H9 (cell line): ENCODE data around the gene NCBP2L. TPM values are rescaled to one million over a fixed set of nuclear protein-coding genes. Genes with fewer than 3 reads are reported as not detected.

ENCODE experiments used
- DNase-seq: peaks from one replicate; pipeline ENCODE4 v3.0.0-alpha.2; 2017
- H2AFZ ChIP-seq: one replicate; pipeline ENCODE4 v1.6.1; 2013; ENCODE audit warnings: mild to moderate bottlenecking, low read length, control low read depth, moderate library complexity
- H2AK5ac ChIP-seq: 2 replicates; pipeline ENCODE4 v1.6.1; 2013; ENCODE audit warnings: low read length, control low read depth, mixed read lengths; ENCODE audit not compliant: insufficient read length
- H2BK120ac ChIP-seq: one replicate; pipeline ENCODE4 v1.6.1; 2013; ENCODE audit warnings: low read depth, mild to moderate bottlenecking, low read length, control low read depth, inconsistent platforms; ENCODE audit not compliant: poor library complexity, severe bottlenecking
- H2BK12ac ChIP-seq: 2 replicates; pipeline ENCODE4 v1.6.1; 2013; ENCODE audit warnings: low read length, control low read depth, mixed read lengths, low read depth; ENCODE audit not compliant: insufficient read length
- H2BK15ac ChIP-seq: 2 replicates; pipeline ENCODE4 v1.6.1; 2013; ENCODE audit warnings: low read depth, low read length, control low read depth
- H2BK20ac ChIP-seq: one replicate; pipeline ENCODE4 v1.6.1; 2013; ENCODE audit warnings: low read depth, mild to moderate bottlenecking, low read length, control low read depth, inconsistent platforms; ENCODE audit not compliant: poor library complexity, severe bottlenecking
- H2BK5ac ChIP-seq: 2 replicates; pipeline ENCODE4 v1.6.1; 2013; ENCODE audit warnings: low read length, control low read depth, mixed read lengths; ENCODE audit not compliant: insufficient read length
- H3K14ac ChIP-seq: 2 replicates; pipeline ENCODE4 v1.6.1; 2013; ENCODE audit warnings: low read length, control low read depth; ENCODE audit not compliant: insufficient read depth
- H3K18ac ChIP-seq: 2 replicates; pipeline ENCODE4 v1.6.1; 2013; ENCODE audit warnings: low read depth, mild to moderate bottlenecking, mixed read lengths, low read length, control low read depth; ENCODE audit not compliant: insufficient read length
- H3K23ac ChIP-seq: 2 replicates; pipeline ENCODE4 v1.6.1; 2013; ENCODE audit warnings: low read length, control low read depth, mixed read lengths, low read depth; ENCODE audit not compliant: insufficient read length
- H3K23me2 ChIP-seq: 2 replicates; pipeline ENCODE4 v1.6.1; 2013; ENCODE audit warnings: low read depth, mild to moderate bottlenecking, mixed read lengths, low read length, control low read depth; ENCODE audit not compliant: insufficient read length, poor library complexity, severe bottlenecking
- H3K27ac ChIP-seq: 2 replicates; pipeline ENCODE4 v1.5.1; 2013; ENCODE audit warnings: low read length, control low read depth, mixed read lengths, low read depth; ENCODE audit not compliant: insufficient read length
- H3K27me3 ChIP-seq: 2 replicates; pipeline ENCODE4 v1.6.1; 2013; ENCODE audit warnings: low read length, control low read depth, inconsistent platforms; ENCODE audit not compliant: insufficient read depth
- H3K4ac ChIP-seq: 2 replicates; pipeline ENCODE4 v1.6.1; 2013; ENCODE audit warnings: low read depth, mild to moderate bottlenecking, control low read depth, inconsistent platforms, low read length, moderate library complexity
- H3K4me1 ChIP-seq: 2 replicates; pipeline ENCODE4 v1.6.1; 2013; ENCODE audit warnings: low read length, control low read depth, inconsistent platforms; ENCODE audit not compliant: insufficient read depth
- H3K4me2 ChIP-seq: 2 replicates; pipeline ENCODE4 v1.6.1; 2013; ENCODE audit warnings: low read length, control low read depth, mixed read lengths; ENCODE audit not compliant: insufficient read length, insufficient read depth
- H3K56ac ChIP-seq: 2 replicates; pipeline ENCODE4 v1.6.1; 2013; ENCODE audit warnings: low read depth, mild to moderate bottlenecking, mixed read lengths, low read length, control low read depth; ENCODE audit not compliant: insufficient read length
- H3K79me1 ChIP-seq: 2 replicates; pipeline ENCODE4 v1.6.1; 2013; ENCODE audit warnings: low read depth, mild to moderate bottlenecking, moderate library complexity, low read length, control low read depth, inconsistent platforms; ENCODE audit not compliant: insufficient read depth, poor library complexity, severe bottlenecking
- H3K79me2 ChIP-seq: 2 replicates; pipeline ENCODE4 v1.6.1; 2013; ENCODE audit warnings: low read length, control low read depth, inconsistent platforms; ENCODE audit not compliant: insufficient read depth
- H3K9ac ChIP-seq: 2 replicates; pipeline ENCODE4 v1.6.1; 2013; ENCODE audit warnings: low read length, control low read depth, mixed read lengths; ENCODE audit not compliant: insufficient read length; ENCODE audit errors: extremely low read depth
- H3K9me3 ChIP-seq: one replicate; pipeline ENCODE4 v1.6.1; 2013; ENCODE audit warnings: low read depth, low read length, inconsistent platforms; ENCODE audit not compliant: control insufficient read depth
- H3T11ph ChIP-seq: one replicate; pipeline ENCODE4 v1.6.1; 2013; ENCODE audit warnings: mild to moderate bottlenecking, low read length, control low read depth, inconsistent platforms
- H4K20me1 ChIP-seq: one replicate; pipeline ENCODE4 v1.6.1; 2013; ENCODE audit not compliant: control insufficient read depth, insufficient read length, insufficient read depth
- H4K5ac ChIP-seq: 2 replicates; pipeline ENCODE4 v1.6.1; 2013; ENCODE audit warnings: low read depth, mild to moderate bottlenecking, mixed read lengths, low read length, control low read depth; ENCODE audit not compliant: insufficient read length
- H4K8ac ChIP-seq: replicated peaks from 2 replicates; pipeline ENCODE4 v1.6.1; 2013; ENCODE audit warnings: low read length, control low read depth, mixed read lengths, low read depth; ENCODE audit not compliant: insufficient read length
- H4K91ac ChIP-seq: 2 replicates; pipeline ENCODE4 v1.6.1; 2013; ENCODE audit warnings: low read depth, mild to moderate bottlenecking, moderate library complexity, mixed read lengths, low read length, control low read depth; ENCODE audit not compliant: insufficient read length
- H3K27ac Mint-ChIP-seq, 3 experiments: 2 replicates in 2 of 3; 3 replicates in 1 of 3; pipeline ENCODE4 v1.8.0; 2020 to 2021; ENCODE audit warnings: mixed read lengths in 3 of 3, mild to moderate bottlenecking in 1 of 3, moderate library complexity in 1 of 3
- H3K27me3 Mint-ChIP-seq: 2 replicates; pipeline ENCODE4 v1.8.0; 2021; ENCODE audit warnings: low read depth, mild to moderate bottlenecking, moderate library complexity, mixed read lengths
- H3K36me3 Mint-ChIP-seq, 3 experiments: 2 replicates in 2 of 3; 3 replicates in 1 of 3; pipeline ENCODE4 v1.8.0; 2020 to 2021; ENCODE audit warnings: low read depth in 3 of 3, mixed read lengths in 3 of 3; ENCODE audit not compliant: insufficient read depth in 1 of 3
- H3K4me1 Mint-ChIP-seq, 2 experiments: 2 replicates each; pipeline ENCODE4 v1.8.0; 2020; ENCODE audit warnings: mixed read lengths in 2 of 2
- H3K4me3 Mint-ChIP-seq, 2 experiments: 2 replicates in 1 of 2; 3 replicates in 1 of 2; pipeline ENCODE4 v1.8.0; 2020 to 2021; ENCODE audit warnings: mild to moderate bottlenecking in 2 of 2, mixed read lengths in 2 of 2, moderate library complexity in 1 of 2
- H3K9me3 Mint-ChIP-seq, 2 experiments: 2 replicates in 1 of 2; 3 replicates in 1 of 2; pipeline ENCODE4 v1.8.0; 2020; ENCODE audit warnings: mild to moderate bottlenecking in 2 of 2, mixed read lengths in 2 of 2, moderate library complexity in 1 of 2
- WGBS: extraction: QIAGEN DNeasy Blood & Tissue Kit; methylation state at CpG from one replicate; pipeline ENCODE4 v1.1.7; 2013; ENCODE audit warnings: missing lambda C conversion rate, low lambda C conversion rate, mixed read lengths; ENCODE audit not compliant: insufficient read length; ENCODE audit errors: extremely low coverage; 5-methylcytosine and 5-hydroxymethylcytosine counted together
- total RNA-seq: library from RNA; stranded (reverse); gene quantifications from 2 replicates; pipeline ENCODE4 v1.2.1, GENCODE V29; 2021
- TF ChIP-seq, protein P1 (sequence below): fragments of 200-600 bp; sonication (generic); conservative IDR thresholded peaks from 3 replicates; pipeline ENCODE4 v1.8.0; 2021; ENCODE audit warnings: antibody characterized with exemption, mild to moderate bottlenecking

NCBP2L gene
- total RNA-seq, 1 experiment from 2014 or later = not detected

DNA sequence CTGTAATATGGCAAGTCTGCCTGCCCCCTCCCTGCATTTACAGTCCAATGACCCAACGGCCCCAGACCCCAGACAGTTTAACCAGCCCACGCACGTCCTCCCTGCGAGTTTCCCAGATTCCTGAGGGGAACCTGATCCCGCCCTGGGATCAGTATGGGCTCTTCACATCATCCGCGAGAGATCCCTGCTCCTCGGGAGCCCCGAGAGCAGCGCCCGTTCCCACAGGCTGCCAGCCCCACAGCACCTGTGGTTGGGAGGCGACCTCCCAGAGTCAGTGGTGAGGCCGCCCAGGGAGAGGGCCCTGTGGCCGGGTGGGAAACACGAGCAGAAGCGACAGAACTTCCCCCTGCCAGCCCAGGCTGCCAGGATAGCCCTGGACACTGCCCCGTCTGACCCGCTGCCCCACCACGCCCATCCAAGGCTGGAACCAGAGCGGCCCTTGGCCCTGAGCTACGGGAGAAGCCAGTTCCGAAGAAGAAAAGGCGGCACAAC is 34.8 kb upstream of the NCBP2L start:
- Histone ChIP-seq H4K20me1 (no peaks in the 10 kb centered on the region), H3K23me2 (no peaks in the 10 kb centered on the region), H3K9ac (no peak overlapping the region), H2AK5ac (no peak overlapping the region), H3T11ph (no peak overlapping the region), H3K27me3 (no peaks in the 10 kb centered on the region; the same call in 1 of the 2 replicates), H2BK5ac (no peak overlapping the region), H3K27ac (no peak overlapping the region), H3K4me1 (no peaks in the 10 kb centered on the region; the same call in 1 of the 2 replicates), H2AFZ (no peak overlapping the region), H2BK15ac (no peak overlapping the region), H3K79me1 (no peaks in the 10 kb centered on the region), H3K56ac (no peak overlapping the region), H4K5ac (no peak overlapping the region), H3K23ac (no peak overlapping the region), H2BK20ac (no peak overlapping the region), H2BK120ac (no peak overlapping the region), H4K8ac (no peak overlapping the region), H3K4ac (no peak overlapping the region), H3K14ac (no peak overlapping the region), H3K79me2 (no peaks in the 10 kb centered on the region), H4K91ac (no peak overlapping the region), H2BK12ac (no peak overlapping the region), H3K18ac (no peak overlapping the region), H3K9me3 (no peaks in the 10 kb centered on the region), H3K4me2 (peak overlapping the region; percentile 52)
- peaks cover 11% of the 10 kb centered on the region for H3K27me3 Mint-ChIP-seq
- no peak for DNase-seq
- no CpG with 5 or more reads among the region's 23 CpGs for WGBS
- H3K9me3 Mint-ChIP-seq = peaks cover 0 to 45% of the 10 kb centered on the region in 2 experiments; a peak in 2 of 5 replicates
- peak overlapping the region; percentile 88 to 93 for H3K4me3 Mint-ChIP-seq
- H3K36me3 Mint-ChIP-seq = peaks cover 0 to 2% (median 0%) of the 10 kb centered on the region in 3 experiments; a peak in 2 of 7 replicates
- H3K27ac Mint-ChIP-seq = peak overlapping the region in 2 of 3 experiments; percentile 41 to 99; a peak in 4 of 7 replicates
- H3K4me1 Mint-ChIP-seq = peaks cover 8 to 26% of the 10 kb centered on the region in 2 experiments
- TF ChIP-seq, protein P1, sequence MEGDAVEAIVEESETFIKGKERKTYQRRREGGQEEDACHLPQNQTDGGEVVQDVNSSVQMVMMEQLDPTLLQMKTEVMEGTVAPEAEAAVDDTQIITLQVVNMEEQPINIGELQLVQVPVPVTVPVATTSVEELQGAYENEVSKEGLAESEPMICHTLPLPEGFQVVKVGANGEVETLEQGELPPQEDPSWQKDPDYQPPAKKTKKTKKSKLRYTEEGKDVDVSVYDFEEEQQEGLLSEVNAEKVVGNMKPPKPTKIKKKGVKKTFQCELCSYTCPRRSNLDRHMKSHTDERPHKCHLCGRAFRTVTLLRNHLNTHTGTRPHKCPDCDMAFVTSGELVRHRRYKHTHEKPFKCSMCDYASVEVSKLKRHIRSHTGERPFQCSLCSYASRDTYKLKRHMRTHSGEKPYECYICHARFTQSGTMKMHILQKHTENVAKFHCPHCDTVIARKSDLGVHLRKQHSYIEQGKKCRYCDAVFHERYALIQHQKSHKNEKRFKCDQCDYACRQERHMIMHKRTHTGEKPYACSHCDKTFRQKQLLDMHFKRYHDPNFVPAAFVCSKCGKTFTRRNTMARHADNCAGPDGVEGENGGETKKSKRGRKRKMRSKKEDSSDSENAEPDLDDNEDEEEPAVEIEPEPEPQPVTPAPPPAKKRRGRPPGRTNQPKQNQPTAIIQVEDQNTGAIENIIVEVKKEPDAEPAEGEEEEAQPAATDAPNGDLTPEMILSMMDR = no peak
